Measurements from ENCODE around the gene TTLL9. TPM values are rescaled to one million over a fixed set of nuclear protein-coding genes. Genes with fewer than 3 reads are reported as not detected.

The TTLL9 gene
- total RNA-seq, 6 experiments from 2014 or later: not detected

DNA sequence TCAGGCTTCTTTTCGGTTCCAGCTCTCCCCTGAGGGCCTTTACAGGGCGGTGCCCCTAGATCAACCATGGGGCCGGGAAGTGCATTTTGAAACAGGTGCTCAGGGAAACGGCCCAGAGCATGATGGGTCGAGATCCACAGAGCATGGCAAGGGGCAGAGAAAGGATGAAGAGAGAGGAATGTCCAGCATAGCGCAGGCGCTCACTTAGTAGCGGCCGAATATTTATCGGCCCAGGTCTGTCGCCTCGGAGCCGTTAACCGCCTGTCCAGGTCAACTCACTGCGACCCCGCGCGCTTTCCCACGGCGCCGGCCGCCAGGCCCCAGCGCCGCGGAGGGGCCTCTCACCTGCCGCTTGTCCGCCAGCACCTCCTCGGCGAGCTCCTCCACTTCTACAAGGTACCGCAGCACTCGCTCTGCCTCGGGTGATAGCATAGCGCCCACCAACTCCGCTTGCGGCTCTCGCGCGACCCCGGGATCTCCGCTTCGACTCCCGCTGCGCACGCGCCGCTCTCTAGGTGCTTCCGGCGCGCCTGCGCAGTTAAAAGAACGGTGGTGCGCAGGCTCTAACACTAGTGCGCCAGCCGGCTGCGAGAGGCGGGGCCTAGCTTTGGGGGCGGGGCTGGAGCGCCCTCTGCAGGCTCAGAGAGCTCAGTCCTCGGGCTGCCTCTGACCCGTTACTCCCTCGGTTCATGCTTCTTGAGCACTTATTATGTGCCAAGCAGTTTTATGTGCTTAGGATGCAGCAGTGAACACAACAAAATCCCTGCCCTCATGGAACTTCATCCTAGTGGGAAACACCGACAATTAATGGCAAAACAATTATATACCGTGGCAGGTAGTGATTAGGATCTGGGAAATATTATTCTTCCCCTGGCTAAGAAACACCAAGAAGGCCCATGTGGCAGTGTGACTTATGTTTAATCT is 81.4 kb downstream of the TTLL9 start, which contains the start of gene PDRG1:
PDRG1 (minus strand) TSS at position 517 of the 924 bp plus-strand sequence; CDS start at position 432, 85 bp downstream.
- DNase-seq: peak; percentile 93
- peaks cover 11% of the 10 kb centered on the region for H3K27me3 Mint-ChIP-seq (ENCODE audit: insufficient read depth)
- H3K27ac Mint-ChIP-seq: peak within 1 kb of the TSS; percentile 92
- H3K4me1 Mint-ChIP-seq (ENCODE audit: low read depth): peaks cover 28% of the 10 kb centered on the region
- peak within 1 kb of the TSS; percentile 97 for H3K4me3 Mint-ChIP-seq
- H3K36me3 Mint-ChIP-seq (ENCODE audit: low read depth): peaks cover 29% of the 10 kb centered on the region
- no peaks in the 10 kb centered on the region for H3K9me3 Mint-ChIP-seq
- TF ChIP-seq, protein P1, sequence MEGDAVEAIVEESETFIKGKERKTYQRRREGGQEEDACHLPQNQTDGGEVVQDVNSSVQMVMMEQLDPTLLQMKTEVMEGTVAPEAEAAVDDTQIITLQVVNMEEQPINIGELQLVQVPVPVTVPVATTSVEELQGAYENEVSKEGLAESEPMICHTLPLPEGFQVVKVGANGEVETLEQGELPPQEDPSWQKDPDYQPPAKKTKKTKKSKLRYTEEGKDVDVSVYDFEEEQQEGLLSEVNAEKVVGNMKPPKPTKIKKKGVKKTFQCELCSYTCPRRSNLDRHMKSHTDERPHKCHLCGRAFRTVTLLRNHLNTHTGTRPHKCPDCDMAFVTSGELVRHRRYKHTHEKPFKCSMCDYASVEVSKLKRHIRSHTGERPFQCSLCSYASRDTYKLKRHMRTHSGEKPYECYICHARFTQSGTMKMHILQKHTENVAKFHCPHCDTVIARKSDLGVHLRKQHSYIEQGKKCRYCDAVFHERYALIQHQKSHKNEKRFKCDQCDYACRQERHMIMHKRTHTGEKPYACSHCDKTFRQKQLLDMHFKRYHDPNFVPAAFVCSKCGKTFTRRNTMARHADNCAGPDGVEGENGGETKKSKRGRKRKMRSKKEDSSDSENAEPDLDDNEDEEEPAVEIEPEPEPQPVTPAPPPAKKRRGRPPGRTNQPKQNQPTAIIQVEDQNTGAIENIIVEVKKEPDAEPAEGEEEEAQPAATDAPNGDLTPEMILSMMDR (IDR thresholded peaks at IDR 0.05): peak; percentile 93

- no peak for DNase-seq
- Mint-ChIP-seq H3K27me3 (ENCODE audit: insufficient read depth) (peaks cover 16% of the 10 kb centered on the region), H3K36me3 (ENCODE audit: low read depth) (peaks cover 21% of the 10 kb centered on the region), H3K9me3 (no peaks in the 10 kb centered on the region), H3K4me3 (no peak overlapping the region), H3K27ac (no peak overlapping the region), H3K4me1 (ENCODE audit: low read depth) (peaks cover 28% of the 10 kb centered on the region)
- TF ChIP-seq, protein P1 (IDR thresholded peaks at IDR 0.05): no peak
Measured at GRCh38 chr20:31953556-31954148, 83.2 kb downstream of the TTLL9 start.

DNA sequence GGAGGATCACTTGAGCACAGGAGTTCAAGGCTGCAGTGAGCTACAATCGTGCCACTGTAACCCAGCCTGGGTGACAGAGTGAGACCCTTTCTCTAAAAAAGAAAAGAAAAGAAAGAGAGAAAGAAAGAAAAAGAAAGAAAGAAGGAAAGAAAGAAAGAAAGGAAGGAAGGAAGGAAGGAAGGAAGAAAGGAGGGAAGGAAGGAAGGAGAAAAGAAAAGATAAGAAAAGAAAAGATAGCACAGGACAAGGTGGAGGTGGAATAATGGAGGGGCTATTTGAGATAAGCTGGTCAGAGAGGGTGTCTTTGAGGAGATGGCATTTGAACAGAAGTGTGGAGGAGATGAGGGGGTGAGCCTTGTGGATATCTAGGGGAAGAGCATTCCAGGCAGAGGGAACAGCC is 84.1 kb downstream of the TTLL9 start:
- Mint-ChIP-seq H3K9me3 (no peaks in the 10 kb centered on the region), H3K4me1 (ENCODE audit: low read depth) (peaks cover 28% of the 10 kb centered on the region), H3K27me3 (ENCODE audit: insufficient read depth) (peaks cover 18% of the 10 kb centered on the region), H3K27ac (no peak overlapping the region), H3K36me3 (ENCODE audit: low read depth) (peaks cover 14% of the 10 kb centered on the region), H3K4me3 (no peak overlapping the region)
- no peak for DNase-seq
- TF ChIP-seq, protein P1 (IDR thresholded peaks at IDR 0.05): no peak

DNA sequence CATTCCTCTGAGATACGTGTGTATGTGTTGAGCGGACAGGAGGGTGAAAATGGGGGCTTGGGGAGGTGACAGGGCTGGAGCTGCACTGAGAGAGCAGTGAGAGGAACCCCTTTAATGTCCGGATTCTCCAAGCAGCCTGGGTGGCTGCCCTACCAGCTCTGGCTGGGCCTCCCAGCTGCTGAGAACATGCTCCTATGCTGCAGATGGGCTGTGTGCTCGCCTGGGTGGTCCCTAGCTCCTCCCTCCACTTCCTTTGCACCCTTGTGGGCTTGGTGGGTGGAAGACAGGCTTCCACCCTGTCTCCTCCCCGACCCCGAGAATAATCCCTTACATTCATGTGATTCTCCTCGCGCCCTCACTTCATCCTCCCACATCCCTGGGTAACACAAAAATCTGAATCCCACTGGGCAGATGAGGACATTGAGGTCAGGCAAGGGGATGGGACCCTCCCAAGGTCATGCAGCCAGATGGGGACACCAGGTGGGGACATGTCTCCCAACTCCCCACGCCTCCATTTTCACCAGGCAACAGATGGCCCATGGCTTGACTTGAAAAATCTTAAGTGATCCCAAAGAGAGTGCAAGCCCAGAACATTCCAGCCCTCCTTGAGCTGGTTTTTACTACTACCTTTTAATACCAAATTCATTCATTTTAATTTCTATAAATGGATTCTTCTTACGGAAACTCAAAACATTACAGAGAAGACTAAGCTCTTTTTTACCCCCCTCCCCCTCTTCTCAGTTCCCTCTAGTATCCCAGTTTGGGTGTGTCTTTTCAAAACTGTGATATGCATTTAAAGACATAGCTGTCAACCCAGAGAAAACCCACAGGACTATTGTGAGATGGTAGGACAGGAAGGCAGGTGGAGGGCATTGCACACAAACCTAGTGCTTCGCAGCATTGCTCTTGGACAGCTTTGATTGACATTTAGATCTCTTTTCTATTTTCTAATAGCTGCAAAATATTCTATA is 86.4 kb downstream of the TTLL9 start:
- Mint-ChIP-seq H3K4me1 (ENCODE audit: low read depth) (peaks cover 5% of the 10 kb centered on the region), H3K27me3 (ENCODE audit: insufficient read depth) (peaks cover 29% of the 10 kb centered on the region), H3K9me3 (no peaks in the 10 kb centered on the region), H3K4me3 (no peak overlapping the region), H3K36me3 (ENCODE audit: low read depth) (peaks cover under 1% of the 10 kb centered on the region; the same call in 1 of the 2 replicates), H3K27ac (no peak overlapping the region)
- DNase-seq: no peak
- TF ChIP-seq, protein P1 (IDR thresholded peaks at IDR 0.05): no peak

- Mint-ChIP-seq H3K36me3 (ENCODE audit: low read depth) (no peaks in the 10 kb centered on the region), H3K4me1 (ENCODE audit: low read depth) (no peaks in the 10 kb centered on the region), H3K4me3 (no peak overlapping the region), H3K9me3 (no peaks in the 10 kb centered on the region), H3K27me3 (ENCODE audit: insufficient read depth) (peaks cover 49% of the 10 kb centered on the region), H3K27ac (no peak overlapping the region)
- TF ChIP-seq, protein P1 (IDR thresholded peaks at IDR 0.05): no peak
- no peak for DNase-seq
Measured at GRCh38 chr20:31962761-31963160, 92.3 kb downstream of the TTLL9 start.
